NCI-H2171 treated with DMSO at 0.1 percent for 48 hours (cell line): Measurements from ENCODE around the gene GSTM4.
"Not testable (repeated sequence)": the region's sequence is repeated elsewhere in the genome, so short reads cannot be mapped to it uniquely, and the experiment has no call there.

Experiments
- DNase-seq: peaks from one replicate; lab custom pipeline; 2025; lab: John Stamatoyannopoulos, UW

GSTM4 gene

DNA sequence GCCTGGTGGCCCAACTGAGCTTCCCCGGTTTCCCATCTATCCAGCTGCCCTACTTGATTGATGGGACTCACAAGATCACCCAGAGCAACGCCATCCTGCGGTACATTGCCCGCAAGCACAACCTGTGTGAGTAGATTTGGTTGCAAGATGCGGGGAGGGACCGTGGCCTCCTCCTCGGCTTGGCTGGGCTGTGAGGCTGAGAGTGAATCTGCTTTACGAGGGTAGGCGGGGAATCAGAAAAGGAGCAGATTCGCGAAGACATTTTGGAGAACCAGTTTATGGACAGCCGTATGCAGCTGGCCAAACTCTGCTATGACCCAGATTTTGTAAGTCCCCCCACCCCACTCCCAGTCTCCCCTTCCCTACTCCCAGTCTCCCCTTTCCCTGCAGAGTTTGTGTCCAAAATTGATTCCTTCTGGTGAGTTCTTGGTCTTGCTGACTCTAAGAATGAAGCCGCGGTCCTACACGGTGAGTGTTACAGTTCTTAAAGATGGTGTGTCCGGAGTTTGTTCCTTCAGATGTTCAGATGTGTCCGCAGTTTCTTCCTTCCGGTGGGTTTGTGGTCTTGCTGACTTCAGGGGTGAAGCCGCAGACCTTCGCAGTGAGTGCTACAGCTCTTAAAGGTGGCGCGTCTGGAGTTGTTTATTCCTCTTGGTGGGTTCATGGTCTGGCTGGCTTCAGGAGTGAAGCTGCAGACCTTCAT is 13.5 kb downstream of the GSTM4 start:
- DNase-seq: no peak

DNA sequence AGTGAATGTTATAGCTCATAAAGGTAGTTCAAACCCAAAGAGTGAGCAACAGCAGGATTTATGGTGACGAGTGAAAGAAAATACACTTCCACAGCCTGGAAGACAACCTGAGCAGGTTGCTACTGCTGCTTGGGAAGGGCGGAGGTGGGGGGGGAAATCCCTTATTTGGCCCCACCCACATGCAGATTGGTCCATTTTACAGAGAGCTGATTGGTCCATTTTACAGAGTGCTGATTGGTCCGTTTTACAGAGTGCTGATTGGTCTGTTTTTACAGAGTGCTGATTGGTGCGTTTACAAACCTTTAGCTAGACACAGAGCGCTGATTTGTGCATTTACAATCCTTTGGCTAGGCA is 14.0 kb downstream of the GSTM4 start:
- DNase-seq: not testable (repeated sequence)

DNA sequence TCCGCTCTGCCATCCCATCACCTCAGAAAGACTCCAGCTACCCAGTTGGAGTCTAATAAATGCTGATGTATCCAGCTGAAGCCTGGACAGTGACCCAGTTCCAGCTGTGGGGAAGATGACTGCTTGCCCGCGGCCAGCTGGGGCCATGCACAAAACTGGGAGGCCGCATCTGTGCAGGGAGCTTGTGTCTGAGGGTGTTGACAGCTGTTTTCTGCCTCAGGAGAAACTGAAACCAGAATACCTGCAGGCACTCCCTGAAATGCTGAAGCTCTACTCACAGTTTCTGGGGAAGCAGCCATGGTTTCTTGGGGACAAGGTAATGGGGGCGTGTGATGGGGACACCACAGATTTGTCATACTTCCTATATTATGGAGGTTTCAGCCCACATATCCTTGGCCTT is 15.2 kb downstream of the GSTM4 start:
- peak; percentile 18 for DNase-seq

GRCh38 chr1:109673861-109674260 is 18.0 kb downstream of the GSTM4 start:
- DNase-seq: not testable (repeated sequence)

DNA sequence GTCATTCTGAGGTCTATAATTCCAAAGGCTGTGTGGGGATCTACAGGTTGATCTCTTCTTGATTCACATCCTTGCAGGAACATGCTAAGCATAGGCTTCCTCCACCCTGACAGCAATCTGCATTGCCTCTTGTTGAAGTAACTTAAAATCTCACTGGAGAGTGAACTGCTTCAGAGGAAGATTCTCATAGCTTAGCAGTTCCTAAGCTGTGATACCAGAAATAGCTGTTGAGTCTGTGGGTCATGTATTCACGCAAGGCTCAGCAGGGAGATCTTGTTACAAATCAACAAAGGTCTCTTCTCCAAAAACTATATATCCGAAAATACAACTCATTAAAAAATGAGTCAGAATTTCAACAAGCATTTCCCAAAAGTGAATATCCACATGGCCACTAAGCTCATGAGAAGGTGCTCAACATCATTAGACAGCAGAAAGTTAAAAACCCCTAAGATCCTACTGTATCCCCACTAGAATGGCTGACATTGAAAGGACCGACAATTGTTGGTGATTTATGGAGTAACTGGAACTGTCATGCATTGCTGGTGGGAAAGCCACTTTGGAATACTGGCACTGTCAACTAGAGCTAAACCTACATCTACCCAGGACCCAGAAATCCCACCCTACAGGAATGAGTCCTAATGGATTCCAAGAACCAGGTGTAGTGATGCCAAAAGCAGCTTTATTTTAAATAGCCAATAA is 20.9 kb downstream of the GSTM4 start:
- DNase-seq: not testable (repeated sequence)

DNA sequence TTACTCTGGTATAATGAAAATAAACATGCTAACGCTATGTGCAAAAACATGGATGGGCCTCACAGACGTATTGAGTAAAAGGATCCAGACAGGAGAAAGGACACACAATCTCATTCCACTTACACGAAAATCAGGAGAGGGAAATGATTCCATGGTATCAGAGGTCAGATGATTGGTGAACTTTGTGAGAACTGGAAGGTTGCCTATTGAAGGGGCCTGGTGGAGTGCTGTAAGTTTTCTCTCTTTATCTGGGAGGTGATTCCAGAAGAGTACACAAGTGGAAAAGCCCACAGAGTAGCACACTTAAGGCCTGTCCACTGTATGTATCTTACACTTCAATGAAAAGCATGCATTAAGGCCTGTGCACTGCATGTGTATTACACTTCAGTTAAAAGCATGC is 21.6 kb downstream of the GSTM4 start:
- DNase-seq: no peak

GRCh38 chr1:109678637-109679036 is 22.7 kb downstream of the GSTM4 start:
- DNase-seq: not testable (repeated sequence)

GRCh38 chr1:109684777-109685176 is 28.9 kb downstream of the GSTM4 start:
- not testable (repeated sequence) for DNase-seq

DNA sequence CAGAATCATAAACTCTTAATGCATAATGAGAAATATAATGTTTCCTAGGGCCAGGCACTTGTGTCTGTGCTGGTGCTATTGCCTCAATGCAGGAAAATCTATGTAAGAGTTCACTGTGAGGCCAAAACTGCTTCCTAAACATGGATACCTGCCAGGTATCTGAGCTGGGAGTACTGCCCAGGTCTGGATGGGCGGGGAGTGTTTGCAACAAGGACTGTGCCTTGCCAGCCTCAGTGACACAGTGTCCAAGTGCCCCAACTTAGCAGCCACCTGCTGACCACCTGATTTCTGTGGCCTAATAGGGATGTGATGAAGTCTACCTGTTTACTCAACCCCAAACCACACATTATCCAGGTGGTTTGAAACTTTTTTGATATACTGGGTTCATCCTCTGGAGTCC is 29.5 kb downstream of the GSTM4 start:
- DNase-seq: not testable (repeated sequence)

DNA sequence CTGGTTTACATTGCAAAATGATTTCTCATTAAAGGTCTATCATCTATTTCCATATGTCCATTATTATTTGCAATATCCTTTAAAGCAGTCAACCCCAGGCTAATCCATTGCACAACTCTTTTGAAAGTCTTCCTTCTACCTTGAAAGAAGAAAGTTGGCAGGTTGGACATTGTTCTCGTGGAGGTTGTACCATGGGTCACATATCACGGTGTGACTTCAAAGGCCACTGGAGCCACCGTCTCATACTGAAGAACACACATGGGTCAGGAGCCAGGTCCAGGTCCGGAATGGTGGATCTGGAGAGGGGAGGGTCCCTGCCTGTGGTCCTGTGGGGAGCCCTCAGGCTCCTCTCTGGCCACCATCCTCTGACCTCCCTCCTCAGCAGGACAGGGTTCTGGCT is 30.0 kb downstream of the GSTM4 start:
- DNase-seq: not testable (repeated sequence)

- not testable (repeated sequence) for DNase-seq
Observed at GRCh38 chr1:109687109-109687508, 31.2 kb downstream of the GSTM4 start.

GRCh38 chr1:109687641-109688499 is 32.0 kb downstream of the GSTM4 start, which contains the start of gene GSTM1:
GSTM1 (plus strand) TSS chr1:109687817; CDS start chr1:109687874, 57 bp downstream.
- DNase-seq: no peak

DNA sequence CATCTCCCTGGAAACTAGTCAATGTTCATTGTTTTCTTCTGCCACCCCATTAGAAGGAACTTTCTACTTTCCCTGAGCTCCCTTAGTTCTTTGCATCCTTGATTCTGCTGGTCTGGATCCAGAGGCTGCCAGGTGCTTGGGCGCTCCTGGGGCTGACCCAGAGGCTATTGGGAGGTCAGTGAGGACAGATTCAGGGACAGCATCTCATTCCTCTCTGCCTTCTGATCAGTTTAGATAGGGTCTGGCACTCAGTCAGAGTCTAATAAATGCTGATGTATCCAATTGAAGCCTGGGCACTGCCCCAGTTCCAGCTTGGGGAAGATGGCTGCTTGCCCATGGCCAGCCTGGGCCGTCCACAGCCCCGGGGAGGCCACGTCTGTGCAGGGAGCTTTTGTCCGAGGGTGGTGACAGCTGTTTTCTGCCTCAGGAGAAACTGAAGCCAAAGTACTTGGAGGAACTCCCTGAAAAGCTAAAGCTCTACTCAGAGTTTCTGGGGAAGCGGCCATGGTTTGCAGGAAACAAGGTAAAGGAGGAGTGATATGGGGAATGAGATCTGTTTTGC is 34.0 kb downstream of the GSTM4 start:
- no peak for DNase-seq

GRCh38 chr1:109691759-109692158 is 35.9 kb downstream of the GSTM4 start:
- no peak for DNase-seq

DNA sequence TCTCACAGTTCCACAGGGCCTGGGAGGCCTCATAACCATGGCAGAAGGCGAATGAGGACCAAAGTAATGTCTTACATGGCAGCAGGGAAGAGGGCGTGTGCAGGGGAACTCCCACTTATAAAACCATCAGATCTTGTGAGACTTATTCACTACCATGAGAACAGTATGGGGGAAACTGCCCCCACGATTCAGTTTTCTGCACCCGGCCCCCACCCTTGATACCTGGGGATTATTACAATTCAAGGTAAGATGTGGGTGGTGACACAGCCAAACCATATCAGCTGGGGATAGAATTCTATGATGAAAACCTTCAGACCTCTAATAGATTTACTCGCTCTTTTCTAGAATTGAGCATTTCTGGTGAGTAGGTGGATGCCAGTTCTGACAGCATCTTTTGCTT is 38.5 kb downstream of the GSTM4 start:
- not testable (repeated sequence) for DNase-seq

DNA sequence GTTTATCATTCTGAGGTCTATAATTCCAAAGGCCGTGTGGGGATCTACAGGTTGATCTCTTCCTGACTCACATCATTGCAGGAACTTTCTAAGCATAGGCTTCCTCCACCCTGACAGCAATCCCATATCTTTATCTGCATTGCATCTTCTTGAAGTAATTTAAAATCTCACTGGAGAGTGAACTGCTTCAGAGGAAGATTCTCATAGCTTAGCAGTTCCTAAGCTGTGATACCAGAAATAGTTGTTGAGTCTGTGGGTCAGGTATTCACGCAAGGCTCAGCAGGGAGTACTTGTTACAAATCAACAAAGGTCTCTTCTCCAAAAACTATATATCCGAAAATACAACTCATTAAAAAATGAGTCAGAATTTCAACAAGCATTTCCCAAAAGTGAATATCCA is 39.2 kb downstream of the GSTM4 start:
- not testable (repeated sequence) for DNase-seq

GRCh38 chr1:109697066-109697465 is 41.2 kb downstream of the GSTM4 start:
- no peak for DNase-seq

- not testable (repeated sequence) for DNase-seq
Observed at GRCh38 chr1:109697861-109698260, 42.0 kb downstream of the GSTM4 start.

- DNase-seq: not testable (repeated sequence)
Observed at GRCh38 chr1:109702940-109703339, 47.0 kb downstream of the GSTM4 start.

DNA sequence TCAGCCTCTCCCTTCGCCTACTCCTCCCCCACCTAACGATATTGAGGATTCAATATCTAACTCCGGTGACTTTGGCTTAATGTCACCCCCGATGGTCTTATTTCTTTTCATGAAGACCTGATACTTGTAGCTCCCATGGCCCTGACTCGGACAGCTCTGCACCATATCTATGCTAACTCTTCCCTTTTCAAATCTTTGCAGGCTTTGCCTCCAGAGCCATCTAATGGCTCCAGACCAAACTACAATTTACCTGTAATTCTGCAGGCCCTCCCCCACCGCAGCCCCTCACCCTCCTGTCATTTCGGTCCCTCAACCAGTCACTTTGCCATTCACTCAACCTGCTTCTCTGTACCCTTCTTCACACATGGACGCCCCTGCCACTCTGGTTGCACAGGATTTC is 48.3 kb downstream of the GSTM4 start:
- DNase-seq: no peak

GRCh38 chr1:109705411-109705810 is 49.5 kb downstream of the GSTM4 start:
- no peak for DNase-seq

DNA sequence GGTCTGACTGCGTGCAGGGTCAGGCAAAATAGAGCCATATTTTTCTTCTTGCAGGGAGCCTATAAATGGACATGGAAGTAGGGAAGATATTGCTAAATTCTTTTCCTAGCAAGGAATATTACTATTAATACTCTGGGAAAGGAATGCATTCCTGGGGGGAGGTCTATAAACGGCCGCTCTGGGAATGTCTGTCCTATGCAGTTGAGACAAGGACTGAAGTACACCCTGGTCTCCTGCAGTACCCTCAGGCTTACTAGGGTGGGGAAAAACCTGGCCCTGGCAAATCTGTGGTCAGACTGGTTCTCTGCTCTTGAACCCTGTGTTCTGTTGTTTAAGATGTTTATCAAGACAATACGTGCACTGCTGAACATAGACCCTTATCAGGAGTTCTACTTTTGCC is 53.0 kb downstream of the GSTM4 start:
- not testable (repeated sequence) for DNase-seq
